Measurements from ENCODE around the gene NALCN.

GRCh38 chr13:101242720-101243119, 173.6 kb downstream of the NALCN start:
- TF ChIP-seq CTCF (IDR thresholded peaks at IDR 0.05) (no peak), POLR2A (IDR thresholded peaks at IDR 0.05) (no peak), EP300 (IDR thresholded peaks at IDR 0.05) (no peak)

All from ovary (tissue), 3 donors.